SU-DHL-6 (cell line): Measurements from ENCODE around the gene SCN5A.

Experiments used
- H2AFZ ChIP-seq: fragments of 200-600 bp; sonication (generic); 2 replicates; pipeline ENCODE4 v1.6.1; 2014; ENCODE audit warnings: low read depth, mild to moderate bottlenecking, moderate library complexity, mixed read lengths, antibody characterized with exemption, low read length; ENCODE audit not compliant: severe bottlenecking
- H3F3A ChIP-seq: fragments of 200-600 bp; shearing (Covaris generic); 2 replicates; pipeline ENCODE4 v1.6.0; 2016; ENCODE audit warnings: antibody characterized with exemption, mild to moderate bottlenecking; ENCODE audit not compliant: insufficient read depth
- H3K27ac ChIP-seq: fragments of 200-600 bp; sonication (generic); 2 replicates; pipeline ENCODE4 v1.5.1; 2016; ENCODE audit warnings: low read depth, mild to moderate bottlenecking, low read length, moderate library complexity, mixed read lengths
- H3K27me3 ChIP-seq: fragments of 200-600 bp; sonication (generic), shearing (Covaris generic); 2 replicates; pipeline ENCODE4 v1.6.0; 2014; ENCODE audit warnings: mild to moderate bottlenecking, low read length
- H3K36me3 ChIP-seq: fragments of 200-600 bp; sonication (generic); 2 replicates; pipeline ENCODE4 v1.6.1; 2014; ENCODE audit warnings: mild to moderate bottlenecking, low read length, mixed read lengths
- H3K4me2 ChIP-seq: fragments of 300-600, 200-600 bp; shearing (Covaris generic), sonication (generic); 2 replicates; pipeline ENCODE4 v1.6.0; 2014; ENCODE audit warnings: low read length, low read depth, mild to moderate bottlenecking; ENCODE audit not compliant: poor library complexity, severe bottlenecking
- H3K4me3 ChIP-seq: fragments of 200-600 bp; sonication (generic); 2 replicates; pipeline ENCODE4 v1.5.1; 2014; ENCODE audit warnings: antibody characterized with exemption, low read length, mild to moderate bottlenecking, mixed read lengths; ENCODE audit not compliant: insufficient read depth, poor library complexity, severe bottlenecking
- H3K79me2 ChIP-seq: fragments of 200-600 bp; sonication (generic); 2 replicates; pipeline ENCODE4 v1.6.1; 2014; ENCODE audit warnings: mild to moderate bottlenecking, low read length, moderate library complexity; ENCODE audit not compliant: insufficient read depth
- H3K9ac ChIP-seq: fragments of 200-600 bp; sonication (generic); 2 replicates; pipeline ENCODE4 v1.7.0; 2014; ENCODE audit warnings: mild to moderate bottlenecking, low read length
- H3K9me2 ChIP-seq: fragments of 200-600 bp; sonication (generic); replicated peaks from 2 replicates; pipeline ENCODE4 v1.6.1; 2014; ENCODE audit warnings: low read length; ENCODE audit not compliant: insufficient read depth
- H3K9me3 ChIP-seq: fragments of 200-600 bp; sonication (generic); 2 replicates; pipeline ENCODE4 v1.6.1; 2014; ENCODE audit warnings: low read length, mixed read lengths; ENCODE audit not compliant: insufficient read depth
- H4K20me1 ChIP-seq: fragments of 200-600 bp; sonication (generic); 2 replicates; pipeline ENCODE4 v1.6.1; 2014; ENCODE audit warnings: low read depth, mild to moderate bottlenecking, antibody characterized with exemption, low read length, moderate library complexity, mixed read lengths
- CTCF ChIP-seq: fragments of 200-600 bp; sonication (generic); IDR thresholded peaks from one replicate; pipeline ENCODE4 v1.5.1; 2017; ENCODE audit warnings: antibody characterized with exemption, mild to moderate bottlenecking, low read length, moderate library complexity; ENCODE audit not compliant: insufficient read depth, poor library complexity, severe bottlenecking
- EZH2phosphoT487 ChIP-seq: fragments of 200-600 bp; sonication (generic), shearing (Covaris generic); conservative IDR thresholded peaks from 2 replicates; pipeline ENCODE4 v1.6.1; 2018; ENCODE audit warnings: mild to moderate bottlenecking, antibody characterized with exemption, low read length, moderate library complexity, mixed read lengths

The SCN5A gene

DNA sequence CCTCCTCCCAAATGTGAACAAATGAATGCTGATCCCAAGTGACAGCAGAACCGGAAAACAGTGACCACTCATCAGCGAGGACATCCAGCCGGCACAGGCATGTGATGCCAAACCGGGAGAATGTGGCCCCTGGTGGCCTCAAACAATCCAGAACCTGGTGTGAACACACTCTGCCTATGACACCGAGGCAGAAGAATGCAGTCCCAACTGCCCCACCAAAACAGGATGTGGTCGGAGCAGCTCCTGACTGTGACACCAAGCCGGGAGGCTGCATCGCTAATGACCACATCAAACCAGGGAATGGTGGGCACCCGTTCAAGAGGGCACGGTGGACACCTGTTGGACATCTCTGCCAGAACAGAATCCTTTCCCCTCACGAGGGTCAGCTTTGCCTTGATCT is 15.4 kb downstream of the SCN5A start:
- no peaks in the 10 kb centered on the region for H3K36me3 ChIP-seq
- H3K79me2 ChIP-seq, result no peaks in the 10 kb centered on the region
- H3K4me3 ChIP-seq, result no peak overlapping the region
- no peaks in the 10 kb centered on the region for H4K20me1 ChIP-seq
- H3K27me3 ChIP-seq, result no peaks in the 10 kb centered on the region
- H2AFZ ChIP-seq, result no peak overlapping the region
- no peak overlapping the region for H3K9ac ChIP-seq
- no peak overlapping the region for H3K4me2 ChIP-seq
- H3K27ac ChIP-seq, result no peak overlapping the region
- TF ChIP-seq EZH2phosphoT487 (no peak), CTCF (no peak)
- no peaks in the 10 kb centered on the region for H3K9me3 ChIP-seq
- H3K9me2 ChIP-seq, result no peaks in the 10 kb centered on the region
- H3F3A ChIP-seq, result no peaks in the 10 kb centered on the region

GRCh38 chr3:38632989-38633388 is 16.5 kb downstream of the SCN5A start:
- H3K27me3 ChIP-seq, result no peaks in the 10 kb centered on the region
- H3K79me2 ChIP-seq, result no peaks in the 10 kb centered on the region
- no peaks in the 10 kb centered on the region for H4K20me1 ChIP-seq
- H2AFZ ChIP-seq, result no peak overlapping the region
- H3K4me3 ChIP-seq, result no peak overlapping the region
- TF ChIP-seq CTCF (no peak), EZH2phosphoT487 (no peak)
- H3K9me2 ChIP-seq, result no peaks in the 10 kb centered on the region
- no peak overlapping the region for H3K4me2 ChIP-seq
- H3K36me3 ChIP-seq, result no peaks in the 10 kb centered on the region
- H3K27ac ChIP-seq, result no peak overlapping the region
- no peaks in the 10 kb centered on the region for H3F3A ChIP-seq
- H3K9me3 ChIP-seq, result no peaks in the 10 kb centered on the region
- no peak overlapping the region for H3K9ac ChIP-seq

GRCh38 chr3:38630606-38631005 is 18.9 kb downstream of the SCN5A start:
- Histone ChIP-seq H3K27ac (no peak overlapping the region), H3K4me3 (no peak overlapping the region), H3K27me3 (no peaks in the 10 kb centered on the region), H3K4me2 (no peak overlapping the region), H3K9ac (no peak overlapping the region), H3K79me2 (no peaks in the 10 kb centered on the region), H3K9me3 (no peaks in the 10 kb centered on the region), H3K9me2 (no peaks in the 10 kb centered on the region), H2AFZ (no peak overlapping the region), H3F3A (no peaks in the 10 kb centered on the region), H4K20me1 (no peaks in the 10 kb centered on the region), H3K36me3 (no peaks in the 10 kb centered on the region)
- TF ChIP-seq EZH2phosphoT487 (no peak), CTCF (no peak)

DNA sequence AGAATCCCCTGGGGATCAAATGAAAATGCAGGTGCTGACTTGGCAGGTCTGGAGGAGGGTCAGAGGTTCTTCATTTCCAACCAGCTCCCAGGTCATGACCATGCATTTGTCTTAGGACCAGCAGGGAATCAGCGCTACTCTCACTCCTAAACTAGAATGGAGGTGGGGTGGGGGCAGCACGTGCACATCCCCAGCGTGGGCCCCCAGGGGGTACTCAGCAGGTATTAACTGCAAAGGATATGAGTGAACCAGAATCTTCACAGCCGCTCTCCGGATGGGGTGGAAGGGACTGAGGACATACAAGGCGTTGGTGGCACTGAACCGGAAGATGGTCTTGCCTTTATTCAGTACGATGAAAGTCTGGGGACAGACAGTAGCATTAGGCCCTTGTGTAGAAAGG is 19.4 kb downstream of the SCN5A start:
- H3K27me3 ChIP-seq, result no peaks in the 10 kb centered on the region
- H3K79me2 ChIP-seq, result no peaks in the 10 kb centered on the region
- H3F3A ChIP-seq, result no peaks in the 10 kb centered on the region
- H3K4me3 ChIP-seq, result no peak overlapping the region
- no peak overlapping the region for H3K4me2 ChIP-seq
- no peak overlapping the region for H3K27ac ChIP-seq
- H3K36me3 ChIP-seq, result no peaks in the 10 kb centered on the region
- H2AFZ ChIP-seq, result no peak overlapping the region
- TF ChIP-seq EZH2phosphoT487 (no peak), CTCF (no peak)
- H3K9me2 ChIP-seq, result no peaks in the 10 kb centered on the region
- no peaks in the 10 kb centered on the region for H4K20me1 ChIP-seq
- no peaks in the 10 kb centered on the region for H3K9me3 ChIP-seq
- no peak overlapping the region for H3K9ac ChIP-seq
